Coronary artery (tissue), 2 donors: Measurements from ENCODE around the gene KCNMA1.

Experiments used
- DNase-seq: peaks from one replicate; pipeline ENCODE4 v3.0.0-alpha.2; 2017; ENCODE audit warnings: low spot score
- H3K27ac ChIP-seq, 2 donors: fragments of 200-600 bp; sonication (generic); one replicate each; pipeline ENCODE4 v1.5.1; 2016 to 2019
- H3K4me3 ChIP-seq: fragments of 200-600 bp; sonication (generic); 2 replicates; pipeline ENCODE4 v1.5.1; 2016; ENCODE audit warnings: mild to moderate bottlenecking, moderate library complexity
- CTCF ChIP-seq: fragments of 200-600 bp; sonication (generic); IDR thresholded peaks from one replicate; pipeline ENCODE4 v1.5.1; 2019; ENCODE audit warnings: antibody characterized with exemption

KCNMA1 gene

GRCh38 chr10:77625379-77625778 is 12.2 kb downstream of the KCNMA1 start:
- no peak for TF ChIP-seq CTCF
- DNase-seq: no peak
- peak overlapping the region in 1 of 2 donors; percentile 46 for H3K27ac ChIP-seq
- peak overlapping the region; percentile 26 for H3K4me3 ChIP-seq

GRCh38 chr10:77622889-77623291 is 14.7 kb downstream of the KCNMA1 start:
- Histone ChIP-seq H3K27ac (peak overlapping the region in 1 of 2 donors; percentile 62), H3K4me3 (peak overlapping the region; percentile 28)
- no peak for TF ChIP-seq CTCF
- DNase-seq: no peak

DNA sequence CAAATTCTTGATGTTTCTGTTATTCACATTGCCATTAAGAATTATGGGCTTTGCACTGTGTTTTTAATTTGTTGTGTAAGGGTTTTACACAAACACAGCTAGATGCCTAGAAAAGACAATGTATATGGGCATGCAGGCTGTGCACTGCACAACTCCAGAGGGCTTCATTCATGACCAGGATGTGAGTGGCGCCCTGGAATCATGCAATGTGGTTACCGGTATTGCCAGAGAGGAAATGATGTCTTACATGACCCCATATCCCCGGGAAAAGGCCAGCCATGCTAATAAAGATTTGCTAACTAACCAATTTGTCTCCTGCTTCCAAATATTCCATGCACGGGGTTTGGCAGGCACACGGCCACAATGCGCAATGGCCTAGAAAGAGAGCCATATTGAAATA is 16.9 kb downstream of the KCNMA1 start:
- no peak for DNase-seq
- Histone ChIP-seq H3K4me3 (no peak overlapping the region), H3K27ac (peak overlapping the region in 1 of 2 donors; percentile 71)
- TF ChIP-seq CTCF: no peak

GRCh38 chr10:77619964-77620703 is 17.5 kb downstream of the KCNMA1 start:
- no peak for DNase-seq
- Histone ChIP-seq H3K27ac (peak overlapping the region; percentile 54 to 71), H3K4me3 (no peak overlapping the region)
- TF ChIP-seq CTCF: no peak

DNA sequence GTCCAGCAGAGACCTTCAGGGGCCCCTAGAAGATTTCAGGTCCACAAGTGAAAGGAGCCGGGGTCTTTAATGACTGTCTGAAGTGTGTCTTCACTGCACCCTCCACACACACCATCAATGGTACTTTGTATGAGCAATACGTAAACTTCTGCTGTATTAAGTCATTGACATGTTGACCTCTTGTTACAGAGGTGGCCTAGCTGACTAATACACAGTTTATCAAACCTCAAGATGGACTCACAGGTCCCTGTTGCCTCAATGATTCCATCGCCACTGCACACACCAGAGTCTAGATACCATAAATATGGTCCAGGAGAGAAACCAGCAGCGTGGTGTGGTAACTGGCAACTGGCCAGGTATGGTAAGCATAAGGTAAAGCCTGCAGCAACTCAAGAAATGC is 19.5 kb downstream of the KCNMA1 start:
- no peak for DNase-seq
- no peak for TF ChIP-seq CTCF
- Histone ChIP-seq H3K27ac (no peak overlapping the region), H3K4me3 (no peak overlapping the region)

DNA sequence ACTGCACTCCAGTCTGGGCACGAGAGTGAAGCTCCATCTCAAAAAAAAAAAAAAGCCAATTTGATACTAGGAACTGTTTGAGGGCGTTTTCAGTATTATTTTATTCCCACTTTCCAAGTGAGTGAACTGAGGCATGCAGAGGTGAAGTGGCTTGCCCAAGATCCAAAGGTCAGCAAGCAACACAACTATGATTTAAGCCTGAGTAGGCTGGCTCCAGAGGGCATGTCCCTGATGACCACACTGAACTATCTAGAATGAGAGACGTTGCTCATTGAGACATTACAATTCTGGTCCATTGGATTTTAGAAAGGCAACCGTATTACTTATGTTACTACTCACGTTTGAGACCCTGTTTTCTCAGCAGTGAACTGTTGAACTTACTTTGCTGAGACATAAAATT is 20.8 kb downstream of the KCNMA1 start:
- Histone ChIP-seq H3K27ac (no peak overlapping the region), H3K4me3 (no peak overlapping the region)
- DNase-seq: no peak
- no peak for TF ChIP-seq CTCF
